Natural killer cell (primary cell): ENCODE measurements around the gene NUDT14. TPM values are rescaled to one million over a fixed set of nuclear protein-coding genes. Genes with fewer than 3 reads are reported as not detected.

ENCODE experiments used
- ATAC-seq, 3 donors: fragments of 150-1000 bp in 2 of 3; fragments of 200-7000 bp in 1 of 3; cut with Tn5 transposase; 1 replicate in 1 of 3; 2 replicates in 2 of 3; pipeline ENCODE4 v1.10.0; 2021; ENCODE audit warnings: mild to moderate bottlenecking in 2 of 3, moderate library complexity in 2 of 3
- DNase-seq, 2 donors: peaks; one replicate each; pipeline versions ENCODE4 v3.0.0 to v3.0.0-alpha.2; 2013 to 2021; ENCODE audit warnings: mixed read lengths in 1 of 2
- H3K27ac ChIP-seq: one replicate; pipeline ENCODE4 v1.5.1; 2013; ENCODE audit warnings: mild to moderate bottlenecking, low read length
- H3K27me3 ChIP-seq: one replicate; pipeline ENCODE4 v1.6.1; 2013; ENCODE audit warnings: low read length; ENCODE audit not compliant: control insufficient read depth, insufficient read depth
- H3K36me3 ChIP-seq: one replicate; pipeline ENCODE4 v1.6.1; 2013; ENCODE audit warnings: low read length; ENCODE audit not compliant: control insufficient read depth, insufficient read depth
- H3K4me1 ChIP-seq: one replicate; pipeline ENCODE4 v1.6.1; 2013; ENCODE audit warnings: low read length; ENCODE audit not compliant: control insufficient read depth, insufficient read depth
- H3K4me3 ChIP-seq: one replicate; pipeline ENCODE4 v1.5.1; 2013; ENCODE audit warnings: low read length
- H3K9me3 ChIP-seq: one replicate; pipeline ENCODE4 v1.6.1; 2013; ENCODE audit warnings: low read length; ENCODE audit not compliant: control insufficient read depth, insufficient read depth
- H3K27ac Mint-ChIP-seq, 2 donors: one replicate each; pipeline ENCODE4 v1.8.0; 2022; ENCODE audit warnings: mild to moderate bottlenecking in 2 of 2, mixed read lengths in 2 of 2, moderate library complexity in 1 of 2
- H3K27me3 Mint-ChIP-seq, 2 donors: one replicate each; pipeline ENCODE4 v1.8.0; 2022; ENCODE audit warnings: low read depth in 2 of 2, mixed read lengths in 2 of 2
- H3K36me3 Mint-ChIP-seq: one replicate; pipeline ENCODE4 v1.8.0; 2022; ENCODE audit warnings: mixed read lengths
- H3K4me1 Mint-ChIP-seq, 2 donors: one replicate each; pipeline ENCODE4 v1.8.0; 2022; ENCODE audit warnings: mixed read lengths in 2 of 2
- H3K4me3 Mint-ChIP-seq: one replicate; pipeline ENCODE4 v1.8.0; 2022; ENCODE audit warnings: mild to moderate bottlenecking, moderate library complexity, mixed read lengths
- H3K9me3 Mint-ChIP-seq, 2 donors: one replicate each; pipeline ENCODE4 v1.8.0; 2022; ENCODE audit warnings: mixed read lengths in 2 of 2
- WGBS: methylation state at CpG from one replicate; pipeline ENCODE4 v1.1.7; 2013; ENCODE audit warnings: missing lambda C conversion rate; ENCODE audit not compliant: insufficient coverage; 5-methylcytosine and 5-hydroxymethylcytosine counted together
- intact Hi-C: fragments of 100-400 bp; cut with micrococcal nuclease; formaldehyde crosslinking; loops from one replicate; pipeline ENCODE4 v1.14.2; 2022
- total RNA-seq, 4 donors: library from RNA; stranded (reverse); fragments of 120-200 nt in 1 of 4; gene quantifications; one replicate each; pipeline versions ENCODE4 v1.2.3 to v1.2.4, GENCODE V29; 2013 to 2022
- TF ChIP-seq, protein P1 (sequence below): fragments of 200-600 bp; IDR thresholded peaks from one replicate; pipeline ENCODE4 v1.8.0; 2022; ENCODE audit warnings: antibody characterized with exemption

The NUDT14 gene
- total RNA-seq, 3 donors from 2014 or later (not counting 1 experiment from before 2014, with no cell fraction given), result 16.0 to 32.9 (median 22.8) TPM

DNA sequence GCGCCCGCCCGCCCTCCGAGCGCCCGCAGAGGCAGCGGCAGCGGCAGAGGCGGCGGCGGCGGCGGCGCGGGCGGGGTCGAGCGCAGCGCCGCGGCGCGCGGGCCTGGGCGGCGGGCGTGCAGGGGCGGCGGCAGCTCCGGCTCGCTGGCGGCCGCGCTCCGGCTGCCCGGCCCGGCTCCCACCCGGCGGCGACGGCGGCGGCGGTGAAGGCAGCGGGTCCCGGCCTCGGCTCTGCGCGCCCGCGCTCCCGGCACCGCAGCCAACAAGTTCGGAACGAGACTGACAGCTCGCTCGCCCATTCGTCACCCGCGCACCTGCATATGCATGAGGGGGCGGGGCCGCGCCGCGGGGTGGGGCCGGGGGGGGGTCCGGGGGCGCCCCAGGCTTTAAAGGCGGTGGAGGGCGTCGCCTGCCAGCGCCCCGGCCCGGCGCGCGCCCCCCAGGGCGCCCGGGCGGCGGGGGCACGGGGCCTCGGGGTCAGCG is 12.6 kb downstream of the NUDT14 start, which contains the start of gene JAG2:
Gene JAG2, minus strand, starts transcription at position 281 of the 483 bp plus-strand sequence. CDS start 356 bp downstream, outside the sequence.
- Mint-ChIP-seq H3K36me3 (no peaks in the 10 kb centered on the region), H3K4me3 (peak within 1 kb of the TSS; percentile 84), H3K27ac (peak within 1 kb of the TSS in 1 of 2 donors; percentile 29), H3K4me1 (peaks cover 4 to 18% of the 10 kb centered on the region in 2 donors), H3K9me3 (no peaks in the 10 kb centered on the region), H3K27me3 (peaks cover 0 to 19% of the 10 kb centered on the region in 2 donors)
- Histone ChIP-seq H3K27ac (no peak within 1 kb of the TSS), H3K9me3 (no peaks in the 10 kb centered on the region), H3K4me3 (no peak within 1 kb of the TSS), H3K4me1 (peaks cover 28% of the 10 kb centered on the region), H3K36me3 (no peaks in the 10 kb centered on the region), H3K27me3 (peaks cover 23% of the 10 kb centered on the region)
- intact Hi-C loops, result loop anchor here (5.0 kb wide), 1 partner anchor 76 kb away; no protein-coding TSS in a partner anchor
- ATAC-seq (peak; percentile 47 to 71 (median 53)), DNase-seq (peak; percentile 32 to 72)
- WGBS, result under 1% methylated on average over 84 of the region's 84 CpGs
- TF ChIP-seq, protein P1, sequence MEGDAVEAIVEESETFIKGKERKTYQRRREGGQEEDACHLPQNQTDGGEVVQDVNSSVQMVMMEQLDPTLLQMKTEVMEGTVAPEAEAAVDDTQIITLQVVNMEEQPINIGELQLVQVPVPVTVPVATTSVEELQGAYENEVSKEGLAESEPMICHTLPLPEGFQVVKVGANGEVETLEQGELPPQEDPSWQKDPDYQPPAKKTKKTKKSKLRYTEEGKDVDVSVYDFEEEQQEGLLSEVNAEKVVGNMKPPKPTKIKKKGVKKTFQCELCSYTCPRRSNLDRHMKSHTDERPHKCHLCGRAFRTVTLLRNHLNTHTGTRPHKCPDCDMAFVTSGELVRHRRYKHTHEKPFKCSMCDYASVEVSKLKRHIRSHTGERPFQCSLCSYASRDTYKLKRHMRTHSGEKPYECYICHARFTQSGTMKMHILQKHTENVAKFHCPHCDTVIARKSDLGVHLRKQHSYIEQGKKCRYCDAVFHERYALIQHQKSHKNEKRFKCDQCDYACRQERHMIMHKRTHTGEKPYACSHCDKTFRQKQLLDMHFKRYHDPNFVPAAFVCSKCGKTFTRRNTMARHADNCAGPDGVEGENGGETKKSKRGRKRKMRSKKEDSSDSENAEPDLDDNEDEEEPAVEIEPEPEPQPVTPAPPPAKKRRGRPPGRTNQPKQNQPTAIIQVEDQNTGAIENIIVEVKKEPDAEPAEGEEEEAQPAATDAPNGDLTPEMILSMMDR, result no peak

DNA sequence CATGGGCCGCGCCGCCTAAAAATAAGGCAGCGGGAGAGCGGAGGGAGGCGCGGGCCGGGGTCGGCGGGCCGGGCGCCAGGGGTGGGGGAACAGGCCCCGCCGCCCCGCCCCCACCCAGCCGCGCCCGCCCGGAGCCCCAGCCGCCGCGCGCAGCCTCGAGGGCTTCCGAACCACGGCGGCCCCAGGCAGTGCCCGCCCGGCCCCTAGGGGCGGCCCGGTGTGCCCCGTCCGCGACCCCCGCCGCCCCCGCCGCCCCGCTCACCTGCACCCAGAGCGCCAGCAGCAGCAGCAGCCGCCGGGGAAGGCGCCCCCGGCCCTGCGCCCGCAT is 13.1 kb downstream of the NUDT14 start:
- Mint-ChIP-seq H3K36me3 (no peaks in the 10 kb centered on the region), H3K9me3 (no peaks in the 10 kb centered on the region), H3K27me3 (peaks cover 0 to 19% of the 10 kb centered on the region in 2 donors), H3K4me1 (peaks cover 4 to 18% of the 10 kb centered on the region in 2 donors), H3K27ac (no peak overlapping the region), H3K4me3 (peak overlapping the region; percentile 67)
- Histone ChIP-seq H3K4me3 (no peak overlapping the region), H3K36me3 (no peaks in the 10 kb centered on the region), H3K4me1 (peaks cover 25% of the 10 kb centered on the region), H3K9me3 (no peaks in the 10 kb centered on the region), H3K27ac (no peak overlapping the region), H3K27me3 (peaks cover 23% of the 10 kb centered on the region)
- DNase-seq, result no peak
- under 1% methylated on average over 46 of the region's 46 CpGs for WGBS
- peak in 2 of 3 donors; percentile 4 to 14 for ATAC-seq
- intact Hi-C loops, result loop anchor here (5.0 kb wide), 1 partner anchor 76 kb away; no protein-coding TSS in a partner anchor
- TF ChIP-seq, protein P1, result no peak

DNA sequence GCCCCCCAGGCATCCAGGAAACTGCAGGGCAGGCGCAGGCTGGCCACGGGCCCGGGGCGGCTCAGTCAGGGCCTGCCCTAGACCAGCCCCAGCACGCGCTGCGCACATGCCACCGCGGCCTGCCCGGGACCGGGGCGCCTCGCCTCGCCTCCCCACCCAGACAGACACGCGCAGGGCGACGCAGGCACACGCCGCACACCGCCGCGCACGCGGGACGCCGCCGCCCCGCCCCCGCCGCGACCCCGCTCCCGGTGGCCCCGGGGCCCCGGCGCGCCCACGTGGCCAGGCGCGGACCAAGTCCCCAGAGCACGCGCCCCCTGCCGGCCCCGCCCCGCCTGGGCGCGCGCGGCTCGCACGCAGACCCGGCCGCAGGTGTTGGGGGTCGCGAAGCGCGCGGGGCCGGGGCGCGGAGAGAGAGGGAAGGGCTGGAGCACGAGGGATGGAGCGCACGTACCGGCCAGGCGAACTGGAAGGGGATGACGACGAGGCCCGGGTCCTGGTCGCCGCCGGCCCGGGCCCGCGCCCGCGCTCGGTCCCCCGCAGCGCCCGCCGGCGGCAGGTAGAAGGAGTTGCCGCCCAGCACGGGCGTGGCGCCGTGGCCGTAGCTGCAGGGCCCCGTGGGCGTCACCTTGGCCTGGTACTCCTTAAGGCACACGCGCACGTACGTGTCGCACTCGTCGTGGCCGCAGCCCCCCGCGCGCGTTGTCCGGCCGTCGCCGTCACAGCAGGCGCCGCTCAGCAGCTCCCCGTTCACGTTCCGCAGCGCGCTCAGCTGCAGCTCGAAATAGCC is 13.6 kb downstream of the NUDT14 start:
- H3K36me3 Mint-ChIP-seq, result no peaks in the 10 kb centered on the region
- no peak overlapping the region for H3K27ac Mint-ChIP-seq
- DNase-seq (peak in 1 of 2 donors; percentile 38), ATAC-seq (peak in 2 of 3 donors; percentile 10 to 20)
- no peak overlapping the region for H3K27ac ChIP-seq
- no peak overlapping the region for H3K4me3 ChIP-seq
- H3K4me3 Mint-ChIP-seq, result peak overlapping the region; percentile 67
- TF ChIP-seq, protein P1, result no peak
- peaks cover 23% of the 10 kb centered on the region for H3K4me1 ChIP-seq
- 4% methylated on average over 116 of the region's 116 CpGs for WGBS
- peaks cover 0 to 19% of the 10 kb centered on the region in 2 donors for H3K27me3 Mint-ChIP-seq
- H3K9me3 ChIP-seq, result no peaks in the 10 kb centered on the region
- H3K9me3 Mint-ChIP-seq, result no peaks in the 10 kb centered on the region
- intact Hi-C loops, result loop anchor here (5.0 kb wide), 1 partner anchor 75 kb away; no protein-coding TSS in a partner anchor
- no peaks in the 10 kb centered on the region for H3K36me3 ChIP-seq
- peaks cover 4 to 18% of the 10 kb centered on the region in 2 donors for H3K4me1 Mint-ChIP-seq
- H3K27me3 ChIP-seq, result peaks cover 23% of the 10 kb centered on the region
